ENCODE measurements around the gene STK32B.

- TF ChIP-seq CTCF (IDR thresholded peaks at IDR 0.05): no peak
- TF ChIP-seq POLR2A (IDR thresholded peaks at IDR 0.05): no peak
Measured at GRCh38 chr4:5307928-5308327, 256.6 kb downstream of the STK32B start.

Measured in heart left ventricle (tissue), 13 donors.